NCI-H524 (cell line): Measurements from ENCODE around the gene DOK1.
A peak's percentile ranks its signal among the peaks of the same experiment; 100 is the strongest.

Experiments used
- DNase-seq, 2 experiments: peaks; one replicate each; lab custom pipeline; 2025; lab: John Stamatoyannopoulos, UW

Gene DOK1

DNA sequence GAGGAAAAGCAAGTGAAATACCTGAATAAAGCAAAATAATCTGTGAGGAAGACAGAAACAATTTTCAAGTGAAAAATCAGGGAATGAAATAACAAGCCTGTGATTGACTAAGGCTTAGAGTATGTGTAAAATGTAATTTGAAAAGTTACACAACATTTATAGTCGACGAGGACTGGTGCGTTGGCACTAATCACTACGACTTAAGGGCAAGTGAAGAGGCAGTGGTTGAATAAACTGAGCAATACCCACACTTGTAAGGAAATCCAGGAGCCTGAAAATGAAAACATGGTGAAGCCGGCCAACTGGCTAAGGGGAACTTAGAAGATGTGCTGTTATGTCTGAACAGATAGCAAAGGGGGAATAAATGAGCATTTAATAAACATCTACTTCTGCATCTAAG is 13.4 kb downstream of the DOK1 start:
- no peak for DNase-seq

GRCh38 chr2:74569686-74570085 is 15.2 kb downstream of the DOK1 start:
- DNase-seq, result no peak

DNA sequence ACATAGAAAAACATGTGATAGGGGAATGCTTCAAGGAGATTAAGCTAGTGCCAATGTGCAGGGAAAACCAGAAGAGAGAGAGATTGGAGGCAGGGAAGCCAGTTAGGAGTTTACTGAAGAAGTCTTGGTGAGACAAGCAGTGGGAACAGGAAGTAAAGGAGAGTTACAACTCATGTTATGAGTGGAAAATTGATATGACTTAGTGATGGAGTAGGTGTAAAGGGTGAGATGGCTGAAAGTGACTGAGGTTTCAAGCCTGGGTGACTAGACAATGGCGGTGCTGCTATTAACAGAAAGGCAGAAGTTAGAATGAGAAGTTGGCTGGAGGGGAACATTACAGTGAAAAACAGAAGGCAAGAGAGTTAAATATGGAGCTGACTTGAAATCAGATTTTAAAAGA is 16.5 kb downstream of the DOK1 start:
- no peak for DNase-seq

DNA sequence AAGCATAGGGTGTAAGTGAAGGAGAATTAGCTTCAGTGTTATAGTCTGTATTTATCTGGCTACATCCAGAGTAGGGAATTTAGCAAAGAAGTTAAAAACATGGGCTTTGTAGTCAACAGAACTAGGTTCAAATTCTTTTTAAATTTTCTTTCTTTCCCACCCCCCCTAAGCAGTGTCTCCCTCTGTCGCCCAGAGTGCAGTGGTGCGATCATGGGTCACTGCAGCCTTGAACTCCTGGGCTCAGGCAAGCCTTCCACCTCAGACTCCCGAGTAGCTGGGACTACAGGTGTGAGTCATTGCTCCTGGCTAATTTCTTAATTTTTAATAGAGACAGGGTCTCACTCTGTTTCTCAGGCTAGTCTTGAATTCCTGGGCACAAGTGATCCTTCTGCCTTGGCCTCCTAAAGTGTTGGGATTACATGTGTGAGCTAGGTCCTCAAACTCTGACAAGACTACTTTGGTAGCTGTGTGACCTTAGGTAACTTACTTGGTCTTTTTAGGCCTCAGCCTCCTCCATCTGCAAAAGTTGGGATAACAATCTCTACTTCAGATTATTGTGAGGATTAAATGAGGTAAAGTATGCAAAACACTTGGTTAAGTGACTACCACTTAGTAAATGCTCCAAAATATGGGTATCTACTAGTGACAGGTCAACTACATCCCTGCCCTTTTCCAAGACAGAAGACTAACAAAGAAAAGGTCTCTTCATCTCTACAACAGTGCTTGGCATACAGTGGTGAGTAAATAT is 17.8 kb downstream of the DOK1 start:
- DNase-seq, result no peak

- no peak for DNase-seq
These were observed 19.4 kb downstream of the DOK1 start for GRCh38 chr2:74573747-74574562.

- DNase-seq, result peak; percentile 25 to 80
These were observed 20.8 kb downstream of the DOK1 start for GRCh38 chr2:74575320-74575719.

GRCh38 chr2:74576211-74576862 is 21.8 kb downstream of the DOK1 start:
- peak; percentile 93 to 98 for DNase-seq

- DNase-seq, result peak in 1 of 2 experiments; percentile 60
These were observed 22.3 kb downstream of the DOK1 start for GRCh38 chr2:74576863-74577229.

- DNase-seq, result peak; percentile 8 to 77
These were observed 22.9 kb downstream of the DOK1 start for GRCh38 chr2:74577448-74577847.

DNA sequence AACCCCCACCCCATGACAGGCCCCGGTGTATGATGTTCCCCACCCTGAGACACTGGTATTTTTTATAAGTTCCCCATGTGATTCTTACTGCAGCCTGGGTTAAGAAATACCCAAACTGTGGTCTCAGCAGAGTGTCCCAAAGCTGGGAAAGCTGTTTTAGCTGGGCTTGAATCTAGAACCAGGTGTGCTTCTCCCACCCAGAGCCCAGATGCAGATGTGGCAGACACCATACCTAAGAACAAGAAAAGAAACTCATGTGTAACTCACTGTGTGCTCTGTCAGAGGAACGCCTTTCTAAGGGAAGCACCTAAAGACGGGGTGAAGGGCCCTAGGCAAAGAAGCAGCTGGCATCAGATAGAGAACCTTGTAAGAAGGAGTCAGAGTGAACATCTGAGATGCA is 23.9 kb downstream of the DOK1 start:
- no peak for DNase-seq

DNA sequence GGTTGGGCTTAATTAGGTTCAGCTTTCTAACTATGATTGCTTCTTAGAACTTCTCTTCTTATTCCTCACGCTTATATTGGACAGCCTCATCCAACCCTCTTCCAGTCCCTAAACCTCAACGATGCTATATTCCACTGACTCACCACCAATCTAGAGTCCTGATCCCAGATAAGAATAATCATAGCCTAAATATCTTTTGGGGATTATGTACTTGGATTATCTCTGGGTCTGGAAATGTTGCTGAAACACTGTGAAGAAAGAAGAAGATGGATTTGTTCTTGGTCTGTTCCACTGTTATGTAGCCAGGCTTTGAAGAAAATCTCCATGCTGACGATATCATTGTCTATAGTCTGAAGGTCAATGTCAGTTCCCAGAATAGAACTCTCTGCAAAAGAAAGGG is 26.9 kb downstream of the DOK1 start:
- DNase-seq, result no peak

- DNase-seq, result no peak
These were observed 27.7 kb downstream of the DOK1 start for GRCh38 chr2:74582184-74582583.

DNA sequence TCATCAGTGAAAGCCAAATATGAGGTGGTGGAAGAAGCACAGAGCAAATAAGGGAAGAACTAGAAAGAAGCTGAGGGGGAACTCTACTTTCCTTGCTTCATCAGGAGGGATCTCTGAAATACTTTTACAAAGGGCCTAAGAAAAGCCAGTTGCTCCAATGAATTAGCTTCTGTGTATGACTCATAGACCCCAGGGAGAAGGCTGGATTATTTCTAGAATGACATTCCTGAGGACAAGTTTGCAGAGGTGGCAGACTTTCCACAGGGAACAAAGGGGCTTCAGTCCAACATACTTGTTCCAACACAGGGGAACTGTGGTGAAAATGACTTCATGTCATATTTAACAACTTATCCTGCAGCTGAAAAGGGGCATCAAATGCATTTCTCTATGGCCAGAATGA is 29.0 kb downstream of the DOK1 start:
- no peak for DNase-seq

DNA sequence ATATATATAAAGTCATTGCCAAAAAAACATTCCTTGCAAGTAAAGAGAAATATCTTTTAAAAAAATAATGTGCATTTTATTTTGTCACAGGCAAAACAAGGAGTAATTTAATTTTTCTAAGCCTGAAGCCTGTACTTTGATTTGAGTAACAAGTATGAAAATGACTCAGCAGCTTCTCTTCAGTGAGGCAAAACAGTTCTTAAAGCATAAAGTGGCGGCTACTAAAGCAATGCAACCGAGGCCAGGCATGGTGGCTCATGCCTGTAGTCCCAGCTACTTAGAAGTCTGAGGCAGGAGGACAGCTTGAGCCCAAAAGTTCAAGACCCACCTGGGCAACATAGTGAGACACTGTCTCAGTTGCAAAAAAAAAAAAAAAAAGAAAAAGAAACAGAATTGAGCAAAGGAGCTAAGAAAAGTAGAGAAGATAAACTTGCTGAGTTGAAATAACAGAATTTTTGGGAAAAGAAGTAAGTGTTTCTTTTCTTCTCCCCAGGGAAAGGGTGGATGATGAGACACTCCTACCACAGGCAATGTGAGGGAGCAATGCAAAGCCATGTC is 29.6 kb downstream of the DOK1 start:
- no peak for DNase-seq

GRCh38 chr2:74585406-74586185 is 31.1 kb downstream of the DOK1 start:
- DNase-seq, result peak in 1 of 2 experiments; percentile 2

DNA sequence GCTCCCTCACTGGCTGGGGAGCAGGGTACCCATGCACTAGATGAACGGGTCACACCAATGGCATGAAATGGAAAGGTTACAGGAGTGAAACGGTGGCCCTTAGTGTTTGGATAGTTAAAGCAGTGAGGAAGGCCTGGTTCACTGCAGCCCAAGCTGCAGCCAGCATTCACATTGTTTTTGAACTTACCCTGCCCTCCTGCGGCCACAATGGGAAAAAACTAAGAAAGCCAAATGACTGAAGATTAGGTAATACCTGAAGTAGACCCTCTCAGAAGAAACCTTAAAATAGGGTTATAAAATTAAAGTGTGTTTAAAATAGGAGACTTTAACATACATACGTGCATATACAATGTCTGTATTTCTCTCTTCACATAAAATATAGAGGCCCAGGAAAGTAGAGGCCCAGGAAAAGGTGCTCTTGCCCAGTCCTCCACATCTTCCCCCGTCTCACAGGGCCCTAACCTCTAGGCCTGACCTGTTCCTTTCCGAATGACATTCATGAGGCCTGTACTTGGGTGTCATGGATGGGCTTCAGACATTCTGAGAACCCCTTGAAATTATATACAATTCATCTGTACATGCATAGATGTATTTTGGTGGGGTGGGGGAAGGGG is 33.3 kb downstream of the DOK1 start:
- DNase-seq, result peak; percentile 30 to 69

DNA sequence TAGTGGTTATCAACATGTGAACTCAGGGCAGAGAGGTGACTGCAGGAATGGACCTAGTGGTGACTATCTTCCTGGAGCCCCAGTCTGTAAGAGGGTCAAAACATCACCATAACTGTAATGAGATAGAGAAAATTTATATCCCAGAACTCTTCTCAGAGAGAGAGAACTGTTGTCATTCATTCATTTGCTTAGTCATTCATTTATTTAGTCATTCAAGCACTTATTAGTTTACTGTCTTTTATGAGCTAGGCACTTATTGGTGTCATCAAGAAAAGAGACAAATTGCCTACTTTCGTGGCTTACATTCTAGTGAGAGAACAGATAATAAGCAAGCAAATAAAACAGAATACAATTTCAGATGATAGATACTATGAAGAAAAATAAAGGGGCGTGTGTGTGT is 34.1 kb downstream of the DOK1 start:
- no peak for DNase-seq

DNA sequence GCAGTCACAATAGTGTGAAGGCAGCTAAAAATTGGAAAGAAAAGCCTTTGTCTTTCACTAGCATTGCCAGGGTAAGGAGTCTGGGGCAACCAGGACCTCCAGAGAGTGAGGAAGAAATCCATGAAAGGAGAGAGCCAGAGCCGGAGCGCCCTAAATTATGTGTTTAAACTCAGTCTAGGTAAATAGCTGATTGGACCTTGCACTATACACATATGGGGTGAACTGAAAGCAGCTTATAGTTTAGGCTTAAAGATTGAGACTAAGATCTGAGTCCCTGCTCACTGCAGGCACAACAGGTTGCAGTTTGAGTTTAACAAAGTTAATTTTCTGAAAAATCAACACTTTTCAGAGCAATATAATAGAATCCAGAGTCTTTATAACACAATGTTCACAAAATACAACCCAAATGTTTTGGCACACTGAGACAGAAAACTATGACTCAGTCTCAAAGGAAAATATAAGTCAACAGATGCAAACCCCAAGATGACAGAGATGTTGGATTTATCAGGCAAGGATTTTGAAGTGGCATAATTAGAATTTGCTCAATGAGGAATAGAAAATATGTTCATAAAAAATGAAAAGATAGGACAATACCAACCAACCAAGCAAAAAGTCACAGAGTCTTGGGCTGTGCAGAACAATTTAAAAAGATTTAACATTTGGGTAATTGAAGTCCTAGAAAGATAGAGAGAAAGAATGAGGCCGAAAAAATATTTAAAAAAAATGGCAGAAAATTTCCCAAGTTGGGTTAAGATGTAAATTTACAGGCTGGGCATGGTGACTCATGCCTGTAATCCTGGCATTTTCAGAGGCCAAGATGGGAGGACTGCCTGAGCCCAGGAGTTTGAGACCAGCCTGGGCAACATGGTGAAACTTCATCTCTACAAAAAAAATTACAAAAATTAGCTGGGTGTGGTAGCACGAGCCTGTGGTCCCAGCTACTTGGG is 39.6 kb downstream of the DOK1 start:
- DNase-seq, result no peak

DNA sequence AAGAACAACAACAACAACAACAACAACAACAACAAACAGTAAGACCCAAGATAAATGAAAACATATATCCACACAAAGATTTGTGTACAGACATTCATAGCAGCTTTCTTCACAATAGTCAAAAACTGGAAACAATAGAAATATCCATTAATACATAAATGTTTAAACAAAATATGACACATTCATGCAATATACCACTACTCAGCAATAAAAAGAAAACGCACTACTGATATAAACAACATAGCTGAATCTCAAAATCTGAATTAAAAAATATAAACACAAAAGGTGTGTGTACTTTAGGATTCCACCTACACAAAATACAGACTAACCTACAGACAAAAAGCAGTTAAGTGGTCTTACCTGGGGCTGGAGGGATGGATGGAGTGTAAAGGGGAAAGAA is 42.1 kb downstream of the DOK1 start:
- no peak for DNase-seq

- peak; percentile 95 to 96 for DNase-seq
These were observed 42.9 kb downstream of the DOK1 start for GRCh38 chr2:74597410-74597809.
